B cell (primary cell): ENCODE data around the gene DCLK1.

Experiments used
- CTCF ChIP-seq: fragments of 200-600 bp; IDR thresholded peaks from one replicate; pipeline ENCODE4 v1.8.0; 2022; ENCODE audit warnings: antibody characterized with exemption, mild to moderate bottlenecking
- EZH2 ChIP-seq: IDR thresholded peaks from 2 replicates; pipeline ENCODE4 v1.6.1; 2012; ENCODE audit warnings: borderline replicate concordance, low read depth, mild to moderate bottlenecking, moderate library complexity, low read length; ENCODE audit not compliant: insufficient read depth, poor library complexity, severe bottlenecking

GRCh38 chr13:35920816-35921215 is 210.4 kb downstream of the DCLK1 start:
- TF ChIP-seq CTCF (no peak), EZH2 (no peak)
